Tibial nerve (tissue), 4 donors: ENCODE data around the gene RSRC2.

Experiments used
- CTCF ChIP-seq, 5 experiments: fragments of 200-600 bp in 3 of 5; fragments of 450-650 bp in 2 of 5; sonication (generic) in 3 of 5; IDR thresholded peaks; one replicate each; pipeline ENCODE4 v1.5.1; 2016 to 2019; ENCODE audit warnings: antibody characterized with exemption in 5 of 5, mild to moderate bottlenecking in 3 of 5, moderate library complexity in 2 of 5
- EP300 ChIP-seq, 2 donors: sonication (generic); formaldehyde crosslinking; IDR thresholded peaks; one replicate each; pipeline ENCODE4 v1.6.1; 2017; ENCODE audit warnings: antibody characterized with exemption in 2 of 2, mild to moderate bottlenecking in 1 of 2
- POLR2A ChIP-seq, 2 donors: fragments of 450-650 bp; IDR thresholded peaks; one replicate each; pipeline ENCODE4 v1.6.1; 2017; ENCODE audit warnings: antibody characterized with exemption in 2 of 2, mild to moderate bottlenecking in 2 of 2, moderate library complexity in 2 of 2

DNA sequence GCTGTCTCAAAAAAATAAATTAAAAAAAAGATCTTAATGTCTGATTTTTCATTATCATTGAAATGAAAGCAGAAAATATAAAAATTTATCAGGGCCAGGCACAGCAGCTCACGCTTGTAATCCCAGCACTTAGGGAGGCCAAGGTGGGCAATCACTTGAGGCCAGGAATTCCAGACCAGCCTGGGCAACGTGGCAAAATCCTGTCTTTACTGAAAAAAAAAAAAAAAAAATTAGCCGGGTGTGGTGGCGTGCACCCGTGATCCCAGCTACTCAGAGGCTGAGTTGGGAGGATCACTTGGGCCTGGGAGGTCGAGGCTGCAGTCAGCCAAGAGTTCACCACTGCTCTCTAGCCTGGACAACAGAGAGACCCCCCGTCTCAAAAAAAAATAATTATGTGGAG is 66.7 kb downstream of the RSRC2 start:
- TF ChIP-seq CTCF (IDR thresholded peaks at IDR 0.05) (no peak), POLR2A (IDR thresholded peaks at IDR 0.05) (no peak), EP300 (IDR thresholded peaks at IDR 0.05) (no peak)
